ENCODE results near the gene PLCB2.
A peak's percentile ranks its signal among the peaks of the same experiment; 100 is the strongest.

Gene PLCB2

DNA sequence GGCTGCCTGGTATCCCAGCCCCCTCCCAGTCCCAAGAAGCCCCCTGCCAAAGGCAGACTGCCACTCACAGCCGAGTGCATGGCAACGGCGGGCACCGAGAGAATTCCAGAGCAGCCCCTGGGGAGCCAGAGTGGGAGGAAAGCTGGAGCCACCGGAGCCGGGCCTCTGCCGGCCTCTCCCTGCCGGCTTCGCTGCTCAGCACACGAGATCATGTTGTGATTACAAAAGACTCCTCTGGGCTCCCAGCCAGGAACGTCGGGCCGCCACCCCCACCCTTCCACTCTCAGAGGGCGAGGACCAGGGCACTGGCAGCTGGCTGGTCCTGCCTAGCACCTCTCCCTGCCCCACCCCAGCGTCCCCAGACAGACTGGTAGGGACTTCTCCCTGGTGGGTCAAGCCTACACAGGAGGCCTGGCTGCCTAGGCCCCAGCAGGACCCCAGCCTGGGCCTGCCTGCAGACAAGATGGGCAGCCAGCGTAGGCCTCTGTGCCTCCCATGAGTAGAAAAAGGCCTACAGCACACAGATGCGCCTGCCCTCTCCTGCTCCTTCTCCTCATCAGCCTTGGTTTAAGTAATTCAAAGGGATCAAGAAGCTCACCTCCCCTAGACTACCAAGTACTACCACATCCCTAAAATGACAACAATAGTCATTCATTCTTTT is 33.1 kb upstream of the PLCB2 start, which contains the start of gene CCDC9B:
TSS of gene CCDC9B (minus strand) at position 200 of the 661 bp plus-strand sequence. CDS start at position 80, 120 bp downstream.
- peak; percentile 62 for DNase-seq

DNA sequence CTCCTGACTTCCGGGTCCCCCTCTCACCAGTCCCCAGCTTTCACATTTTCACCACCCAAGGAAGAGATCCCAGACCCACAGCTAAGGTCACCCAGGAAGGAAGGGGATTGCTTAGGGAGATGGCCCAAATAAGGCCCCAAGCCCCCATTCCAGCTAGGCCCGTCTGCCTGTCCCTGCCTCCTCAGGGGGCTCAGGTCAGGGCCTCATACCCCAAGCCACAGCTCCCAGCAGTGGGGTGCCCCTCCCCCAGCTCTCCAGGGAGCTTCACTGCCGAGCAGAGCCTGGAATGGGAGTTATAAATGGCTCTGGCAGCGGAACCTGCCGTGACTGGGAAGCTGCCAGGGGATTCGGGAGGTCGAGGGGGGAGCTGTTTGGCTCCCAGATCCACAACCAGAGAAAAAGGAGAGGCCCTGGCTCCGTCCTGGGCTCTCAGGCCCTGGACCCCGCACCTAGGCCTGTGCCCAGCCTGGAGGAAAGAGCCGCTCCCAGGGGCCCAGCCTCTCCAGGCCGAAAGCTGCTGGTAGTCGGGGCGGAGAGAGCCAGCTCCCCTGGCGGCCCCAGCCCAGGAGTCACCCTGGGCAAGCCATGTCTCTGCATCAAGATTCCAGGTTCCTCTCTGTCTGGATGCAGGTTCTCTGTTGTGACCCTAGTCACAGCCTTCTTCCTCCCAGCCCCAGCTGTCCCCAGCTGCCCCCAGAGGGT is 32.5 kb upstream of the PLCB2 start:
- no peak for DNase-seq

DNA sequence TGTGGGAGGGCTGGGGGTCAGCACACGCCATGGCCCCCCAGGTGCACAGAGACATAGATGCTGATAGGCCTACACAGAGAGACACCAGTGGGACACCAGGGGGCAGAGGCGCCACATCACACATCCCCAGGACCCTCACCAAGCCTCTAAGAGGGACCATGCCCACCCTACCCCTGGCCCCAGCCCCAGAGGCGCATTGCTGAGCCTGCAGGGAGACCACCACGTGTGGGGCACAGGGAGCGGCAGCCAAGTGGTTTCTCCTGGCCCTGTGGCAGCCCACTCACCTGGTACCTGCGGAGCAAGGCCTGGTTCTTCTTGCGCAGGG is 31.8 kb upstream of the PLCB2 start:
- no peak for DNase-seq

DNA sequence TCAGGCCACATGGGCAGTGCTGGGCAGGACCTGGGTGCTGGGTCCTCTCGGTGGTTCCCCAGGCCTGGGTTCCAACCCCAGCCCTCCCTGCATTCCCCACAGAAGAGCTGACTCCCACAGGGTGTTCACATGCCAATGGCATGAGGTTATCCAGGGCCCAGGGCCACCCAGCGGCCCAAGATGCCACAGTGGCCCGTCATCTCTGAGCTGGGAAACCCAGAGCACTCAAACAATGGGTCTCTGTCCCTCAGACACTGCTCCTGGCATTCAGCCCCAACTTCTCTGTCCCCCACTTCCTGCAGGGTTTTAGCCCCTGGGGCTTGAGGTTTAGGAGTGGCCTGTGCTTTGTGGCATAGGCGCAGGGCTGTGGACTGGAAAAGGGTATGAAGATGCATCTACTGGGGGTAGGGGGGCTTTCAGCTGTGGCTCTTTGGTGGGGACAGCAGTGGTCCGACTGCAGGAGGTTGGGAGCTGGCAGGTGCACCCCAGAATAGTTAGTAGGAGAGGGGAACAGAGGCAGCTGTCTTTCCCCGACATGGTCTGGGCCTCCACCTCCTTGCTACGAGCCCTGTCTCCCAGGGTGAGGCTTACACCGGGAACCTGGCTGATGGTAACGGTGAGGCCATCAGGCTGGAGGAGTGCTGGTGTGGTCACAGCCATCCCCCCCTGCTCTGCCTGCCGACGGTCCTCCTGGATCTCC is 31.3 kb upstream of the PLCB2 start:
- DNase-seq, result no peak

DNA sequence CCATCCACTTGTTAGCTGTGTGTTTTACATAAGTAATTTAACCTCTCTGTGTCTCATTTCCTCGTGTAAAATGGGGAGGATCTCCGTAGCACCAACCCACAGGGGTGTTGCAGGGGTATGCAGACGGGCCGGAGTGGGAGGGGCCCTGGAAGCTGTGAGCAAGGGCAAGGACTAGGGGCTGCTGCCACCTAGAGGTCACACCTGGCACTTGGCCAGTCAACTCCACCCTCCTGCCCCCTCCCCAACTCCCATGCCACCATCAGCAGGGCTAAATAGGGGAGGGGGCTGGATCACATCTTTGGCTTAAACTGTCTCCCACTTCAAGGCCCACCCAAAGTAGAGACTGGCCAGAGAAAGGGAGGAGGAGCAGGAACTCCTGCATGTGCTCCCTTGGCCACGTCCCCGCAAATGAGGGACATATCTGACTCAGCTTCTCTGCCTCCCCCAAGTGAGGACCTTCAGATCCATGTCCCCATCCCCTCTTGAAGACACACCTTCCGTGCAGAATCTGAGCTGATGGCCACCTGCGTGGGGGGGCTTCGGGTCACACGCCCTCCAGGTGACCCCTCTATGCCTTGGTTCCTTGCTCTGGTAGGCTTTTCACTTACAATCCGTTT is 30.4 kb upstream of the PLCB2 start:
- peak; percentile 78 for DNase-seq

DNA sequence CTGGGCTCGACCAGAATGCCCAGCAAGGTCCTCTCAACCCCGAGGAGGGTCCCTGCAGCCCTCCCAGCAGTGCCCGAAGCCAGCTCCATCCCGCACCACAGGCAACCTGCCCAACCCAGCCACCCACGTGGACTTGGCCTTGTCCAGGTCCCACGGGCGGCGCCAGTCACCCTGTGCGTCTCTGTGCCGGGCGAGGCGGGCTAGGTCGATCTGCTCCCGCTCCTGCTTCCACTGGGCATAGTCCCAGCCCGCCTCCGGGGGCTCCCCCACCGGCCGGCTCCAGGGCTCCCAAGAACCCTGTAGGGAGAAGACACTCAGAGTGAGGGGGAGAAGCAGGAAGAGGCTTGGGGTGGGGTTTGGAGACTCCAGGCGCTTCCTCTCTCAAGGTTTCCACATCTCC is 29.9 kb upstream of the PLCB2 start:
- DNase-seq, result no peak

DNA sequence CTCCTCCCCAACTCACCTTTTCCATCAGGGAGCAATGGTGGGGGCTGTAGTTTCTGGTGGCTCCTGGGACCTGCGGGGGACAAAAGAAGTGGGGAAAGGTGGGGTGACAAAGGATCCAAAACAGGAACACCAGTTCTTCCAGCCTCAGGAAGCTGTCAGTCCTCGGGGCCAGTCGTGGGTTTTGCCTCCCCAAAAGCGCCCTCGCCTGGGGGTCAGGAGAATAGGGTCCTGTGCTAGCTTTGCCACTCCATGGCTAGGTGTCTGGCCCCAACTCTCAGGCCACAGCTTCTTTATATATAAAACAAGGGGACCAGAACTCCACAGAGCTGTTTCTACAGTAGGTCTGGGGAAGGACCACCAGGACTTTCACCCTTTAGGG is 29.0 kb upstream of the PLCB2 start:
- peak; percentile 53 for DNase-seq

DNA sequence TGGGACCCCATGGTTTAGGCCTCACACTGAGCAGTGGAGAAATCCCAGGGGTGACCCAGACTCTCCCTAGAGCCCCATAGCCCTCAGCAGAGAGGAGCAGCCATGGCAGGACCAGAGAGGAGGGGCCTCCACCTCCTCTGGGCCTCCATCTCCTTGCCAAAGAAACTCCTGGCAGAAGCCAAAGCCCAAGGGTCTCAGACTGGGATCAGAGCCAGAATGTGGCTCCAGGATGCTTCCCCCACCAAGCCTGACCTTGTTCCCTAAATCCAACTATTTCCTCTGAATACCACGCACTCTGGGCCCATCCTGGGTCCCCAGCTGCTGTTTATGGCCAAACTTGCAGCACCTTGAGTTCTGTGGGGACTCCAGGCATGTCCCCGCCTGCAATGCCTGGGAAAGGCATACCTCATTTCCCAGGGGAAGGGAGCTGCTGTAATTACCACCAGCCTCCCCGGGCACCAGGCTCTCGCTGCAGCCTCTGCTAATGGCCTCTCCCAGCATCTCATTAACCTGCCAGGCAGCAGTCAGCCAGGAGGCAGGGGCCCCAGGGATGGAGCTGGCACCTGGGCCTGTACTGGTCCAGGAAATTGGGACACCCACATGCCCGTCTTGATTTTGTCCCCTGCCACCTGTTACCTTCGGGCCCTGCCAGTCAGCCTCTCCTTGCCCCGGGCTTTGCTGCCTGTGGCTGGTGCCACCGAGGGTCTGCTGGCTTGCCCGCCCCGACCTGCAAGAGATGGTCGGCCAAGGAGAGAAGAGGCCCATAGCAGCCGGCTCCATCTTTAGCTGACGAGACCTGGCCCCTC is 28.4 kb upstream of the PLCB2 start:
- no peak for DNase-seq

DNA sequence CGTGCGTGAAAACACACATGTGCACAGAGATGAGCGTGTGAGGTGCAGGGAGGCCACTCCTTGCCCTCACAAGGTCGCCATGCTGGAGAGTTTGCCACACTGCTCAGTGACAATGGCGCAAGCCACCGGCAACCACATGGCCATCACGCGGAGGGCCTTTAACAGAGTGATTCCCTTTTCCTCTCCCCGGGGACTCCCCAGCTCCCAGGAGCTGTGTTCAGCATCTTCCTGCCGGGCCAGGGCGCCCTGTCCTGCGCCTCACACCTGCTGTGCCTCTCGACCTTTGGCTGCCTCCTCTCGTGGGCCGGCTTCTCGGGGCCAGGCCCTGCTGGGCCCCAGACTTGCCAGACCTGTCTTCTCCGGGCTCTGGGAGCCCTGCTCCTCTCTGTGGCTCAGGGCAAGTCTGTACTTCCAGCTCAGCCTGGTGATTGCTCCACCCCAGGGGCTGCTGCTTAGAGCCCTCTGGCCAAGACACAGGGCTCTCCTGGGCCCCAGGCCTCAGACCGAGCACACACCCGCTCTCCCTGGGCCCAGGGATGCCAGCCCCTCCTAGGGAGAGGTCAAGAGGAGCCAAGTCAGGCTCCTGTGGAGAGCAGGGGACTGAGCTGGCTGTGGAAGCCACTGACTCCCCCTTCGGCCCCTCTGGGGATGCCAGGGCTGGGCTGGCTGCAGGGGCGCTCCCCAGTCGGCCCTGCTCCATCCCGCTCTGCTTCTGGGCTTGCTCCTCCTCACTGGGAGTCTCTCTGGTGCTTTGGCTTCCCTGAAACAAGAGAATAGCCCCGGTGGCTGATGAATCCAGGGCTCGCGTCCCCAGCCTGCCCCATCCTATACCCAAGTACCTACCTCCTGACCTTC is 27.4 kb upstream of the PLCB2 start:
- DNase-seq, result peak; percentile 13

DNA sequence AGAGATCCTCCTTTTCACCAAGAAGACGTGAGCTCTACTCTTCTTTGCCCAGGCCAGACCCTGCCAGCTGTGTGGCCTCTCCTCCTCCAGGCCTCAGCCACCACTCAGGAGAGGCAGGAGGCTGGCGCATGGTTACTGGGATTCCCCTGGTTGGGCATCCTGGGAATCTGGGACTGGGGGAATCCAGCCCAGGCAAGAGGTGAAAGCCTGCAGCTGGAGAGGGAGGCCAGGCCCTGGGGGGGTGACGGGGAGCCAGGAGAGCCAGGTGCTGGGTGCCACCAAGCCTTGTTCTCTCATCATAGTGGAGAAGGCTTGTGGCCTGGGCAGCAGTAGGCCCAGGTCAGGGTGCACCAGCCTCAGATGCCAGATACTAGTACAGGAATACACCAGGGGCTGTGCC is 26.8 kb upstream of the PLCB2 start:
- no peak for DNase-seq

DNA sequence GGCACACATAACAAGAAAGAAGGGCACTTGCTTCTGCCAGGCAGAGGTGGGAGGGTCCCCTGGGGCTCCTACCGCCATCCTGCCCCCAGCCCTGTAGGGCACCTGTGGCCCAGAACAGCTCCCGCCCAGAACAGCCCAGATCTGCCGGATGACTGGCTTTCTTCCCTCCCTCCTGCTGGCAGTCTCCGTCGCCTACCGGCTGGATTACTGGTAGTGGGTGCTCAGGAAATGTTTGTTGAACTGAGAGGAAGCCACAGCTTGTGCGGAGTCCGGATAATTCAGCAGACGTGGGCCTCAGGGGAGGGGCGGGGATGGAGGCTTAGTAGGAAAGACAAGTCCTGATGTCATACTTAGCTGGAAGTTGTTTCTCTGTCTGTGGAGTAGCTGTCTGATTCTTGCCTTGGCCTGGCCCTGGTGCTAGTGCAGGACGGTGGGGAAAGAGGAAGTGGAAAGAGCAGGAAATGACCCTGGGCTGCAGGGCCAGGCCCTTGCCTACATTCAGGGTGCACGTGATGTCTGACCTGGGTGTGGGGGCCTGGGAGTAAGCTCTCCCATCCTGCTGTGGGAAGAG is 26.3 kb upstream of the PLCB2 start:
- DNase-seq, result peak; percentile 64

DNA sequence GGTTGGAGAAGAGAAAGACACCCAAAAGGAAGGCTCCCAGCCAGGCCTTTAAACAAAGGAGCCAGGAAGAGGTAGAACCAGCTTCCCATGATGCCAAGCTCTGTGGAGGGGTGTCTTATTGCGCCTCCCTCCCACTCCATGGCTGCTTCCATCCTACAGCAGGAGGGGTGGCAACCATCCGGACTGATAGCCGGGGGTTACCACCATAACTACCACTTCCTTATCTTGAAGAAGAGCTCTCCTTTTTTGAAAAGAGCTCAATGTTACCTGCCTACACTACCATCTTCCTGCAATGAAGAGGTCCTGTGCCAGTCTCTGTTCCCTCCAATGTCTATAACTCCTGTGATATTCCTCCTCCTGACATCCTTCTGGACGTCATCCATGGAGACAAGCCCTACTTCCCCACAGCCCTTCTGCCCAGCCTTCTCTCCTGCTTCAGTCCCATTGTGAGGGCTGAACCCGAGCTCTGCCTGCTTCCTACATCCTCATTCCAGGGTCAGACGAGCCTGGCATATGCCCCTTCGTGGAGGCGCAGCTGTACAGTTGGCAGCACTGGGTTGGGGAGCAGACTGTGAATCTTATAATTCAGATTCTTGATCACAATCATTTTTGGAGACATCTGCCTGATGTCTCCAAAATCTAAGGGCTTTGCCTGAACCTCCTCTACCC is 24.5 kb upstream of the PLCB2 start:
- DNase-seq, result no peak

DNA sequence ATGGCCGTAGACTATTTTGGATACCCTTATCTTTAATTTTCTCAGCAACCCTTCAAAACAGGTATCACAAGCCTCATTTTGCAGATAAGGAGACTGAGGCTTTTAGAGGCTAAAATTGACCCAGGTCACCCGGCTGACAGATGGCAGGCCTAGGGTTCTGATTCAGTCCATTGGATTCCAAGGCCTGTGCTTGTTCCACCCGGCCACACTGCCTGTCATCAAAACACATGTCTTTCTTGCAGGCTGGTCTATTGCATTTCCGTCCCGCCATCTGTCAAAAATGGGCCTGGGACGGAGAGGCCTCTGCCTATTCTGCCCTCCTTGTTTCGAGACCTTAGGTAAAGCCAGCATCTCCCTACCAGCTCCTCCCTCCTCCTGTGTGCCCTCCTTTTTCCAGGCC is 23.9 kb upstream of the PLCB2 start:
- no peak for DNase-seq

DNA sequence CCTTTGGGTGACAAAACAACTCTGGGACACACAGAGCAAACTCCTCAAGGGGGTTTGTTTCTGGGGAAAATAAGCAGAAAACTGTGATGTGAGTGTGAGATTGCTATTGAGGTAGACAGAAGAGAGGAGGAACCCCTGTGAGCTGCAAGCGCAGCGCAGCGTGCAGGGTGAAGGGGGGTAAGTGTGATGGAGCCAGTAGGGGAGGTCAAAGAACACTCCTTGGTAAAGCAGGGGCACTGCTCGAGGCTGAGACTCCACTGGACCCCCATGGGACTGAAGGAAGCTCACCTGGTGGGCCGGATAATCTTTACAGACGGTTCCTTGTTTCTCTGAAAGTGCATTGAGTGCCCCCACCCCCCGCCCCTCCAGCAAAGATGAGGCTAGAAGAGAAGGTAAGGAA is 23.3 kb upstream of the PLCB2 start:
- DNase-seq, result no peak

DNA sequence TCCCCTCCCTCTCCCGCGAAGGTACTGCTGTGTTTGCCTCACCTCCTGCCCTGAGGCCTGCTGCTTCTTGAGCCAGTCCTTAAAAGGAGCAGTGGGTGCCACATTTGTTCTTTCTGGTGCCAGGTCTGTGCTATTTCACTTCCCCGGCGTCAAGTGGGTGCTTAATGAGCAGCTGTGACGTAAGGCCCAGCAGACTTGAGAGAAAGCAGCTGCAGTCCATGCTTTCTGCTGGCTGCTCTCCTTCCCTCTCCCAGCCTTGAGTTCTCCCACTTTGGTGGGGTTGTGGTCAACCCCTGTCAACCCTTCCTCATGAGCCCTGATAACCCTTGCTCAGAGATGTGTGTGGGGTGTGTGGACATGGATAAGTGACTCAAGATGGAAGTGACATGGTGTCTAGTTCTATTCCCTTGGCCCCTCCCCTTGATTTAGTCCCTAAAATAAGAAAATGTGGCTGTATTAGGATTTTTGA is 22.7 kb upstream of the PLCB2 start:
- DNase-seq, result no peak

DNA sequence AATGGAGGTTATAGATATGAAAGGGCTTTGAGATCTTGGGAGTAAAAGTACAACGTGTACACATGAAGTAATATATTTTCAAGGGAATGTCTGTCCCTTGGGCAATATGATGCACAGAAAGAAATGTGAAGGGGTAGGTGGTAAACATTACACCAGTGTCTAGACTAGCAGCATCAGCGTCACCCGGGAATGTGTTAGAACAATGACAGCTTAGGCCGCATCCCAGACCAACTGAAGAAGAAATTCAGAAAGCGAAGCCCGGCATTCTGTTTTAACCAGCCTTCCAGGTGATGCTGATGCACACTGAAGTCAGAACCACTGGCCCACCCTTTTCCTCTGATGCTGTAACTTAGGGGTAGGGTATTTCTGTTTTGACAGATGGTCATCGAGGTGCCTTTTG is 22.1 kb upstream of the PLCB2 start:
- no peak for DNase-seq

DNA sequence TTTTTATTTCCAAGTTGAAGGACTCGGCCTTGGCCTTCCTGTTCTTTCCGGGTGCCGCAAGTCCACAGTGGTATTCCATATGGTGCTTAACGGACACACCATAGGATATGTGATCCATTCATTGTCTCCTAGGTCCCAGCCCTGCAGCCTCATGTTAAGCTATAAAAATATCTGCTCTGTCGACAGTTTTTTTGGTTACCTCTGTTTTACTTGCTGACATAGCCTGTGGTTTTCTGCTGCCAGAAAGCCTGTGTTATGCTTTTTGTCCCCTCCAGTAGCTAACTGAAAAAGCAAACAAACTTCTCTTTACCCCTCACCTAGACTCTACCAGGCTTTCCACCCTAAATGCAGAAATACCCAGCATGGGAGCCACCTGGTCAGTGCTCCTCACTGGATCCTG is 21.0 kb upstream of the PLCB2 start:
- DNase-seq, result peak; percentile 87

DNA sequence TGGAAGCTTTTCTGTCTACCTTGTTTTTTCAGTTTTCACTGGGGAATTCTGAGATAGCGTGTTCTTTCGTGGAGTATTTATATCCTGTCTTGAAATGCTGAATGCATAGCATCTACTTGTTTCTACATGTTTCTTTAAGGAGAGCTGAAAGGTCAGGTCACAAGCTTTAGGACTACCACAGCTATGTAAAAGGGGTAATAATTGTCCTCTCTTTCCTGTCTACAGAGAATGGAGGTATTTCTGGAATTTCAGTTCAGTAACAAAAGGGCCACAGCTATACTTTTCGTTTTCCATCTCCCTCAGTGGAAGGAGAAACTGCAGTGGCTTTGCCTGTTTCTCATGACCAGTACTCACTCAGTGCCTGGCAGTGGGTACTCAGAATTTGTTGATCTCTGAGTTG is 20.4 kb upstream of the PLCB2 start:
- no peak for DNase-seq

DNA sequence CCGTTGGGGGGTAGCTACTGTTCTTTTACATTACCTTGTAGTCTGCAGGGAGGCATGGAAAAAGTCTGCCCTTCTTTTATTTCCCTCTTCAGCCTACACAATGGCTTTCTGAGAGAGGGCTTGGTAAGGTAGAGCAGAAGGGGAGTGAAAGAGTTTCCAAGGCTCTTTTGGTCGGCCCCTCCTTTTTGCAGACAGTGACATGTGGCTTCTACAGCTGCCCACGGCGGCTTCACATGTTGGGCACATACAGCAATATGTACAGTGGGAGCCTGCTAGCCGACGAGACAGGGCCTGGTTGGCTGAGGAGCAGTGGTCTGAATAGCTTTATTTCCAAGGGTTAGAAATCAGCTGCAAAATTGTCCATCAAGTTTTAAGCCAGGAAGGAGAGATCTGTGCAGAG is 19.7 kb upstream of the PLCB2 start:
- peak; percentile 71 for DNase-seq

DNA sequence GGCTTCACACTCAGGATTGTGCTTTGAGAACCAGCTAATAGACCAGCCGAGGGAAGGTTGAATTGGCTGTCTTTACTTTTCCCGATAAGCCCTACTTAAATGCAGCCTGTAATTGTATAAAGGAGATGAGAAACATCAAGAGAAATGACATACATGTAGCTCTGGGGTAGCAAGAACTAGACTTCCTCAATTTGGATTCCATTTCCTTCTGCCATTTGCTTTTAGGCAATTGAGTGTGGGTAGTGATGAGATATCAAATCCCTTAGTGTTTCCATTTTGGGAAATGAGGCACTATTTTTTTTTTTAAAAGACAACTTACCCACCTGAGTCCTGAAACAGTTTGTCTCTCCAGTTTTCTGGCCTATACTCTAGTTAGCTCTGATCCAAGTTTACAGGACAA is 18.0 kb upstream of the PLCB2 start:
- DNase-seq, result no peak

DNA sequence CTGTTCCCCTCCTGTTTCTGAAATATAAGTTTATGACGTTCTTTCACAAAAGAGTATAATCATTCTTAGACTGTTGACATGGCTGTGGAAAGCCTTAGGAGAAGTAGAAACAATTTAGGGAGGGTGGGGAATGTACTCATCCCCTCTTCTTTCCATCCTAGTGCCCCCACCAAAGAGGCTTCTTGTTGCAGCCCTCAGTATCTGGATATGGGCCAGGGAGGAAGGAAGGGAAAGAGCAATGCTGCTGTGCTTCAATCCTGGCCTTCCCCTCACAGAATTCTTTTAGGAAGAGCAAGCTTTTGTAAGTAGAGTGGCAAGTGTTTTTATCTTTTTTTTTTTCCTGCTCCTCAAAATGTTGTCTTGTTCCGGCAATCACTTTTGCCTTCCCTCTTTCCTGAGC is 17.5 kb upstream of the PLCB2 start:
- DNase-seq, result no peak

Measured in RPMI8226 (cell line).